Vagina (tissue), 2 donors: ENCODE data around the gene NPFFR2.

Experiments used
- POLR2AphosphoS5 ChIP-seq, 2 donors: sonication (generic); formaldehyde crosslinking; IDR thresholded peaks; one replicate each; pipeline ENCODE4 v1.9.0; 2017; ENCODE audit warnings: antibody characterized with exemption in 2 of 2, mild to moderate bottlenecking in 2 of 2, low read depth in 1 of 2; ENCODE audit not compliant: insufficient read depth in 1 of 2
- TF ChIP-seq, protein P1 (sequence below), 3 experiments: fragments of 450-650 bp in 2 of 3; fragments of 200-600 bp in 1 of 3; sonication (generic) in 1 of 3; IDR thresholded peaks; one replicate each; pipeline ENCODE4 v1.5.1; 2017 to 2019; ENCODE audit warnings: antibody characterized with exemption in 3 of 3, mild to moderate bottlenecking in 2 of 3, moderate library complexity in 2 of 3

DNA sequence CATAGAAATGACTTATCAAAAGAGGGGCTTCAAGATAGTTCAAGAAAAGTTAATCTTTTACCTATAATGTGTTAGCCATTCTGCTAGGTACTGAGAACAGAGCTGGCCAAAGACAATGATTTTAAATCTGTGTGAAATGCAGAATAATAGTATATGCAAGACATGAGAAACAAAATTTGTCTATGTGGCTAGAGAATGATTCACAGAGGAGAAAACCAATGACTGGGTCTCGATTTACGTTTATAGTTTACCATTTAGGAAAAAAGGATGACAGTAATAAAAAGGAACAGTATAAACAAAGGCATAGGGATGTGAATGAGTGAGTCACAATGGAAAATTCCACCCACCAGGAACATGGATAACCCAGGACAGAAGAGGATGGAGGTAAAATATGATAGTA, 31.9 kb downstream of the NPFFR2 start:
- no peak for TF ChIP-seq POLR2AphosphoS5 (IDR thresholded peaks at IDR 0.05; ENCODE audit: insufficient read depth in 1 of 2, low read depth in 1 of 2)
- TF ChIP-seq, protein P1, sequence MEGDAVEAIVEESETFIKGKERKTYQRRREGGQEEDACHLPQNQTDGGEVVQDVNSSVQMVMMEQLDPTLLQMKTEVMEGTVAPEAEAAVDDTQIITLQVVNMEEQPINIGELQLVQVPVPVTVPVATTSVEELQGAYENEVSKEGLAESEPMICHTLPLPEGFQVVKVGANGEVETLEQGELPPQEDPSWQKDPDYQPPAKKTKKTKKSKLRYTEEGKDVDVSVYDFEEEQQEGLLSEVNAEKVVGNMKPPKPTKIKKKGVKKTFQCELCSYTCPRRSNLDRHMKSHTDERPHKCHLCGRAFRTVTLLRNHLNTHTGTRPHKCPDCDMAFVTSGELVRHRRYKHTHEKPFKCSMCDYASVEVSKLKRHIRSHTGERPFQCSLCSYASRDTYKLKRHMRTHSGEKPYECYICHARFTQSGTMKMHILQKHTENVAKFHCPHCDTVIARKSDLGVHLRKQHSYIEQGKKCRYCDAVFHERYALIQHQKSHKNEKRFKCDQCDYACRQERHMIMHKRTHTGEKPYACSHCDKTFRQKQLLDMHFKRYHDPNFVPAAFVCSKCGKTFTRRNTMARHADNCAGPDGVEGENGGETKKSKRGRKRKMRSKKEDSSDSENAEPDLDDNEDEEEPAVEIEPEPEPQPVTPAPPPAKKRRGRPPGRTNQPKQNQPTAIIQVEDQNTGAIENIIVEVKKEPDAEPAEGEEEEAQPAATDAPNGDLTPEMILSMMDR (IDR thresholded peaks at IDR 0.05): no peak
